ENCODE measurements around the gene NR2E3. TPM values are rescaled to one million over a fixed set of nuclear protein-coding genes. Genes with fewer than 3 reads are reported as not detected.

NR2E3 gene
- not detected for total RNA-seq

GRCh38 chr15:71810256-71811035 lies at the start of gene NR2E3:
TSS of gene NR2E3 (plus strand) at chr15:71810554. CDS start at chr15:71810744, 190 bp downstream.
- intact Hi-C loops (cut with DNase I) = no loop called here
- Histone ChIP-seq H3K27ac (no peak within 1 kb of the TSS), H3K36me3 (no peaks in the 10 kb centered on the region), H3K9me3 (no peaks in the 10 kb centered on the region), H3K27me3 (no peaks in the 10 kb centered on the region), H3K4me1 (peaks cover 0 to 7% of the 10 kb centered on the region in 2 donors), H3K4me3 (no peak within 1 kb of the TSS)
- no peak for DNase-seq (ENCODE audit: low spot score in 2 of 2)
- no peak for TF ChIP-seq CTCF (IDR thresholded peaks at IDR 0.05)

DNA sequence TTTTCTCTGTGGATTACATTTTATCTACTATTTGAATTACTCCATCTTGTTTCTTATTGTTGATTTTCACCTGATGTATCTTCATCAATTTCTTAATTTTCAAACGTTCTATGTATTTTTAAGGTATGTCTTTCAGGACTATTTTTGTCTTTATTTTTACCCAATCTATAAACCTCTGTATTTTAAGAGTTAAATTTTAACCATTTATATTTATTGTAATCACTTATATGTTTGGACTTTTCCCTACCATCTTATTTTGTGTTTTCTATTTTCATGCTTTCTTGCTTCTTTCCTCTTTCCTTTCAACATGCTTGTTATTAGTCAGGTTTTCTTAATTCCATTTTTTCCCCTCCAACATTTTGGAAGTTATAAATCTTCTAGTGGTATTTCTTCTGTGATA lies 49.5 kb upstream of the NR2E3 start:
- no peaks in the 10 kb centered on the region for H3K4me1 ChIP-seq
- H3K4me3 ChIP-seq = no peak overlapping the region
- no peak for DNase-seq (ENCODE audit: low spot score in 2 of 2)
- peaks cover 7 to 14% of the 10 kb centered on the region in 2 donors for H3K36me3 ChIP-seq
- H3K9me3 ChIP-seq = no peaks in the 10 kb centered on the region
- intact Hi-C loops (cut with DNase I) = no loop called here
- no peak overlapping the region for H3K27ac ChIP-seq
- H3K27me3 ChIP-seq = no peaks in the 10 kb centered on the region
- TF ChIP-seq CTCF (IDR thresholded peaks at IDR 0.05) = no peak

DNA sequence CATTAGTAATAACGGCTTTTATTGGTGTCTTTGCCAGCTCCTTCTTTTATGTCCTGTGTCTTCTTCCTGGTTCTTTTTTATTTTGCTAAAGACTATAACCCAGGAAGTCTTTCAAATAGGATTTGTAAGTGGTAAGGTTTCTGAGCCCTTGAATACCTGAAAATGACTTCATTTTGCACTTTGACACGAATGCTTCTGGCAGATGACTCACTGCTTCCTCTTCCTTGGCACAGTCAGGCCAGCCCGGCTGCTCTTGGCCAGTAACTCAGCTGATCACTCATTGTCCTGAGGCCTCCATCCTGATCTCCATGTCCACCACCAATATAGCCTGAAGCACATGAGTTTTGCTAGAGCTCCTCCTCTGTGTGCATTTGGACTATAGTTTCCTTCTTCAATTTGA lies 48.7 kb upstream of the NR2E3 start:
- no peak for DNase-seq (ENCODE audit: low spot score in 2 of 2)
- Histone ChIP-seq H3K27me3 (no peaks in the 10 kb centered on the region), H3K4me3 (no peak overlapping the region), H3K27ac (no peak overlapping the region), H3K36me3 (peaks cover 7 to 16% of the 10 kb centered on the region in 2 donors), H3K9me3 (no peaks in the 10 kb centered on the region), H3K4me1 (no peaks in the 10 kb centered on the region)
- TF ChIP-seq CTCF (IDR thresholded peaks at IDR 0.05) = no peak
- intact Hi-C loops (cut with DNase I) = no loop called here

- DNase-seq (ENCODE audit: low spot score in 2 of 2) = no peak
- no peak for TF ChIP-seq CTCF (IDR thresholded peaks at IDR 0.05)
- intact Hi-C loops (cut with DNase I) = no loop called here
- Histone ChIP-seq H3K36me3 (peaks cover 11 to 38% of the 10 kb centered on the region in 2 donors), H3K27ac (no peak overlapping the region), H3K9me3 (no peaks in the 10 kb centered on the region), H3K27me3 (no peaks in the 10 kb centered on the region), H3K4me3 (no peak overlapping the region), H3K4me1 (no peaks in the 10 kb centered on the region)
These were observed 42.2 kb upstream of the NR2E3 start for GRCh38 chr15:71768184-71768583.

DNA sequence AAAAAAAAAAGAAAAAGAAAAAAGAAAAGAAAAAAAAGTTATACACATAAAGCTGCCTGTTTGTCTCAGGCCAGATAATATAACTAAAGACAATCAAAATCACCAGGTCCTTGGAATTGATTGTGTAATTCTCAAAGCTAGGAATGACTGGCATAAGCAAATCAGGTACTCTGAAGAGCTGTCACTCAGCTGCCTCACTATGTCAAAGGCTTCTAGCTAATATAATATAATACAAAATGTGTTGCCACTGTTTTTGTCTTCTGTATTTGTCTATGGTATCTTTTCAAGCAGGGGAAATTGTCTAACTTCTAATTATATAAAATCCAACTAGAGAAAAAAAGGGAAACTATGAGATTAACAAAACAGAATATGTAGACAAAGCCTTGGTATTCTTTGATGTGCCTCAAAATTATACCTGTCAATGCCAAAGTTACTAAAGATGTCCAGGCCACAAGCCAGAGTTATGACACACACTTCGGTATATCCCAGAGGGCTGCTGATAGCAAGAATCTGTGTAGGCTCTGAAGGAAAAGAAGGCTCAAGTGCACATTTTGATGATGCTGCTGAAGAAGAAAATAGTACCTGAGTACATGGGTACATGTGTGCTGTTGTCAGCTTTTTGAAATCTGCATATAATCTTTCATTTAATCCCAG lies 37.0 kb upstream of the NR2E3 start:
- Histone ChIP-seq H3K4me3 (no peak overlapping the region), H3K9me3 (no peaks in the 10 kb centered on the region), H3K27ac (no peak overlapping the region), H3K36me3 (peaks cover 4 to 22% of the 10 kb centered on the region in 2 donors), H3K4me1 (peaks cover 0 to under 1% of the 10 kb centered on the region in 2 donors), H3K27me3 (no peaks in the 10 kb centered on the region)
- DNase-seq (ENCODE audit: low spot score in 2 of 2) = no peak
- intact Hi-C loops (cut with DNase I) = no loop called here
- TF ChIP-seq CTCF (IDR thresholded peaks at IDR 0.05) = no peak
